NCI-H2227 (cell line): ENCODE data around the gene REELD1.

ENCODE experiments used
- DNase-seq: peaks from one replicate; lab custom pipeline; 2025; ENCODE audit not compliant: unreplicated experiment; lab: John Stamatoyannopoulos, UW

The REELD1 gene

DNA sequence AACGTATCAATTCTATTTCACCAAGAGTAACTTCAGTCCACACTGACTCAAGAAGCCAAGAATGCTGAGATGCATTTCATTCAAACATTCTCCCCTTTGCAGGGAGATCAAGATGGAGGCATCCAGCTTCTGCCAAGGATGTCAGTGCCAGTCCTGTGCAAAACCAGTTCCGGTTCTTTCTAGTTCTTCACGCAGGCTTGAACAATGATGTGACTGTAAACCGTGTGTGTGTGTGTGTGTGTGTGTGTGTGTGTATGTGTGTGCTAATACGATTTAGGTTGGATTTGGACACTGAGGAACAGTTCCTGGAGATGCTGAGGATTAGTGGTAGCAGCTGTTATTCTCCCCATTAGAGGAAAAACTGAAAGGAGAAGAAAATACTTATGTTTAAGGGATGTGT, at the start of gene REELD1:
Gene REELD1, plus strand, starts transcription at position 301 of the 400 bp plus-strand sequence. CDS start 2,415 bp downstream, outside the sequence.
- no peak for DNase-seq

DNA sequence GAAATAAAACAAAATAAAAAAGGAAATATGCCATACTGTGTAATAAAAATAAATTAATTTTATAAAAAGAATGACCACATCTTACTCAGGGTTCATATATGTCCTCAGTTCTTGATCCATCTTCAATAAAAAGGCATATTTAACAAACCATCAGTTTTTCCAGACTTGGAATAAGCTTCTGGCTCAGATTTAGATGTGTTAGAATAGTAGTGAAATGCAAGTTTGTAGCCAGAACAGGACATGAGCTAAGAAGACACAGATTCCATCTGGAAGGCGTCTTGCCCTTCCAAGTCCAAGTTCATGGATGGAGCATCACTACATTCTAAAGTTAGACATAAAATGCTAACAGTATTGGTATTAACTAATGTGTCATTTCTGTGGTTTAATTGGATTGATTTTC, 49.1 kb upstream of the REELD1 start:
- DNase-seq: no peak

DNA sequence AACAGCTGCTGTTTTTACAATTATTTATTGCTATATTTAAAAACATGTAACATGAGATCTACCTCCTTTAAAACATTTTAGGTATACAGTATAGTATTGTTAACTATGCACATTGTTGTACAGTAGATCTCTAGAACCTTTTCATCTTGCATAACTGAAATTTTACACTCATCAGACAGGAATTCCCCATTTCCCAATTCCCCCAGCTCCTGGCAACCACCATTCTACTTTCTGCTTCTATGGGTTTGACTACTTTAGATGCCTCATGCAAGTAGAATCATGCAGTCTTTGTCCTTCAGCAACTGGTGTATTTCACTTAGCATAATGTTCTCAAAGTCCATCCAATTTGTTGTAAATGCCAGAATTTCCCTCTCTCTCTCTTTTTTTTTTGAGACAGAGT, 48.5 kb upstream of the REELD1 start:
- no peak for DNase-seq

DNA sequence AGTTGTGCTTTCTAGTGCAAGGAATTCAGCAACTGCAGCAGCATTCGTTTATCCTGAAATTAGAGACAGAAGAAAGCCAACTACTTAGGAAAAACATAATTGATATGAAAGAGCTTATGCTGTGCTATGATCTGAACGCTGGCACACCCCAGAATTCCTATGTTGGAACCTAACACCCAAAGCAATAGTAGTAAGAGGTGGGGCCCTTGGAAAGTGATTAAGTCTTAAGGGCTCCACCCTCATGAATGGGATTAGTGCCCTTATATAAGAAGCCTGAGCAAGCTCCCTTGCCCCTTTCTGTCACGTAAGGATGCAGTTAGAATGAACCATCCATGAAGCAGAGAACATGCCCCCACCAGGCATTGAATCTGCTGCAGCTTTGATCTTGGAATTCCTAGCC, 44.2 kb upstream of the REELD1 start:
- no peak for DNase-seq

DNA sequence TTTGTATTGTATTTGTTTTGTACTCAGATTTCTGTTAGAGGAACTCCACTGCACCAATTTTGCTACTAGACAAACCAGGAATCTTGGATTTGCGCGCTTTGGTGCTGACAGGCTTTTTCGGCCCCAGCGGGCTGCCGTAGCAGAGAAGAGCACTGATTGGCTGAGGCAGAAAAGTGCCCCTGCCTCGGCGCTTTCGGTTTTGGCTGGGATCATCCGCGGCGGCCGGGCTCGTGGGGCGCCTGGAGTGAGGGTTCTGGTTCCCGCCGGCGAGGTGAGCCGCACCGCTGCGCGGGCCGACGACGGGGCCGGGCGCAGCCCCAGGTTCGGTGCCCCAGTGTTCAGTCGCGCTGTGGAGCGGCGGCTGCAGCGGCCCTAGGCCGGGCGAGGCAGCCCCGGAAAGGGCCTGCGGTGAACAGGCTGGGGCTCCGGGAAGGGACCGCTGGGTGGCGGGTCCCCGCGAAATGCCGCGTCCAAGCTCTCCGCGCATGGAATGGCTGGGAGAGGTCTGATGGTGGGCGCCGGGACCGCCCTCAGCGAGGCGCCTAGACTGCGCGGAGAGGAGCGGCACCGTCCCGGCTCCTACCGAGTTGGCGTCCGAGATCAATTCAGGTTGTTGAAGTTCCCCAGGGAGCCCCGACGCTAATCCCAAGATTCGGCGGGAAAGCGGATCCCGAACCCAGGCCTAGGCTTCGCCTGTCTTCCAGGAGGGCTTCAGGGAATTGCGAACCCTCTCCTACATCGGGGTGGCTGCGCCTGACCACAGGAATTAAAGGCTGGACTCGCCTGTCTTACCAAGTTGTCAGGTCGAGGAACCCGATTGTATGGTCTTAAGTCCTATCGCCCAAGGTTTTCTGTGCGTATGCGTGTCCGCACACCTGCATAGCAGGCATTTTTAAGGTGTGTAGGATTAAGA, 38.5 kb upstream of the REELD1 start, which contains the start of gene LSM6:
Gene LSM6, plus strand, starts transcription at position 178 of the 913 bp plus-strand sequence. CDS start 7,204 bp downstream, outside the sequence.
- DNase-seq: peak; percentile 82

DNA sequence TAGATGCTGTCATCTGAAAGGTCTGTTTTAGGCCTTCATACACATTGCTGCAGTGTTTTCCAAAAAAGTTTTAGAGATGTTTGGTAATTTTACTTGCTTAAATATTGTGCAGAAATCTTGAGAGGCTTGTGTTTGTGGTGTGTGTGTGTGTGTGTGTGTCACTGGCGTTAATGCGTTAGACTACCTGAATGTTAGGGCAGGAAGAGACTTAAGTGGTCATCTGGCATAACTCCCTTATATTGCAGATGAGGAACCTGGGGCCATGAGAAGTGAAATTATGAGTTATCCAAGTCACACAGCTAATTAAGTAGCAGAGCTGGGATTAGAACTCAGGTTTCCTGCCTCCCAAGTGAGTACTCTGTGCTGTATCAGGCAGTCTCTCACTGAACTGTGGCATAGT, 37.4 kb upstream of the REELD1 start:
- DNase-seq: no peak

DNA sequence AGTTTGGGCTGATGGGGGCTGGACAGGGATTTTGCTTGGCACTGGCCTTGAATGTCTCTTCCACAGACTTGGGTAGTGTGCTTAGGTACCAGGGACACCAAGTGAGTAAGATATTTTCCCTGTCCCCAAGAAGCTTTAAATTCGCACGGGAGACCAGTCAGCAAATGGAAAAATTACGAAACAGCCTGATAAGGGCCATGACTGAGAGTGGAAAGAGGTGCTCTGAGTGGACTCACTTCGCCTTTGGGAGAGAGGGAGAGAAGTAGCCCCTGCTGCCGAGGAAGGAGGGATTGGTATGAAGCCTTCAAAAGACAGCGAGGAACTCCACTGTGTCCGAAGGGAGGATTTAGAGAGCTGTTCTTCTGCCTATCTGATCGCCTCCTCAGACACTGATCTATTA, 36.2 kb upstream of the REELD1 start:
- no peak for DNase-seq

DNA sequence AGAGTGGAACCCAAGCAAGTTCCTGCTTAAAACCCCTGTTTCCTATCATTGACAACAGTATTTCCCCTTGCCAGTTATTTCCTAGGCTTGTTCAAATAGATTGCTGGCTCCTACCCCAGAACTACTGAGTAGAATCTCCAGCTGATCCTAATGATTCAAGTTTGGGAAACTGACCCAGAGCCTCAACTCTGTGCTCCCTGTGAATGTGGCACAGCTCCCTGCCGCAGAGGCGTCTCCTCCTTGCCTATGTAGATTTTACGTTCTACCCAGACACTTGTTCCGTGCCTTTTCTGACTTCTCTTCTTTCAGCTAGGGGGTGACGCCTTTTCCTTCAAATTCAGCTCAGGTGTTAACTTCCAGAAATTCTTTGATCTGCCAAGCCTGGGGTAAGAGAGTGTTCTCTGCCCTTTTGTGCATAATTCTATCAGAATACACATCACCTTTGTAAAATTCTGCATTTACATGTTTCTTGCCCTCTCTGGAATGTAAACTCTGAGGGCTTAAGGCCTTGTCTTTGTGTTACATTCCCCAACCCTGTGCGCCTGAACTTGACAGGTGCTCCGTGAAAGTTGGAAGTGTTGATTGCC, 34.5 kb upstream of the REELD1 start:
- no peak for DNase-seq

DNA sequence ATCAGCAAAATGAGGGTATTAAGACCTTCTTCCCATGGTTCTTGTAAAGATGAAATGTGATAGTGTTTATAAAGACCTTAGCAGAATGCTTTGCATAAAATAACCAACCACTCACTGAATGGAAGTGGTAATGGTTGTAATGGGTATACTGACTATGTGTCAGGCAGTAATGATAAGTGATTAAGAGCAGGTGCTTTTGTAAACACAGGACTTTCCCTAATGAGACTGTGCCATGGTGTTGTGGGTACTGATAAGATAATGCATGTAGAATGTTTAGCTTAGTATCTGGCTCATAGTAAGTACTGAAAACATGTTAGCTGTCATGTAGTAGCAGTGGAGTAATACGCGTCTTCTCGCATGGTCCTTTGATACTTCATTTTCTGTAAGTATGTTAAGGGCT, 31.9 kb upstream of the REELD1 start:
- DNase-seq: no peak

DNA sequence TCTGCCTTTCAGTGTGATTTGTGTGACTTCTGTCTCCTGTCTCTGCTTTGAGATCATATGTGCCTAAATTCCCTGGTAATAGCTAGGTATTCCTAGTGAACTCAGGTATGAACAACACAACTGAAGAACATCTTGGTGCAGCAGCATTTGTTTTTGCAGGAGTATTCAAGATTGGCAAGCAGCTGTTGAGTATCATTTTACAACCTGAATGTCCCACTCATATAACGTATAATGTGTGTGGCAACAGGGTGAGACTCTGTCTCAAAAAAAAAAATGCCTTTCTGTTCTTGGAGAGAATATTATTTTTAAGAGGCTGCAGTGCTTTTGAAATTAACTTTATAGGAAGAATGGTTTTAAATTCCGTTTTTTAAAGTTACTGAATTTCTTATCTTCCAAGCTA, 31.1 kb upstream of the REELD1 start:
- no peak for DNase-seq

DNA sequence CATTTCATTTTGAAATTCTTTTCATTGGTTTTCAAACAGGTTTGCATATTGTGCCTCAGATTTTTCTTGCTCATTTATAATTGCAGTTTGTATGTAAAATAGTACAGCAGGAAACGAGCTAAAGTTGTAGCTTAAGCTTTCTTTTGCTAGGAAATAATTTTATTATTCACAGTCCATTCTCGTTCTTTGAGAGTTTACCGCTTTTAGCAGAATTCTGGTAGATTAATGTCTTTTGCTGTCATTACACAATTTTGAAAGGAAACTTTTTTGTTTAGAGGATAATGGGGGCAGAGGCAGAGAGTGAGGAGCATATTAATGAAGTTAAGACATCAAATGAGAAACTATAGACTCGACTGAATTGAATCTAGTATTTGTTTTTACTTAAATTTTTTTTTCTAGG, 28.3 kb upstream of the REELD1 start:
- DNase-seq: no peak

DNA sequence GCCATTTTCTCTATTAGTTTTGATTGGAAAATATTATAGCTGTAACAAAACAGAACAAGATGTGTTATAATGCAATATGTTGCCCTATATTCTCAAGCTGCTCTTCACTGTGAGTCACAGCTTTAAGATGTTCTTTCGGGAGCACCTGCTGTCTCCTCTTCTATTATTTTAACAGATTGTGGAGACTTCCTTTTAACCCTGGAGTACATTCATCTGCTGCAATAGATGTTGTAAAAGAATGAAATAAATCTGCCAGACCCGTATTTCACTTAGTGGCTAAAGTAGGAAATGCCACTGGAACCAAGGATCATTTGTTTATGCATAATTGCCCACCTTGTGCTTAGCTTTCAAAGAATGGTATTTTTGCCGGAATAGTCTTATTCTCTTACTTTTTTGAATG, 27.7 kb upstream of the REELD1 start:
- no peak for DNase-seq

DNA sequence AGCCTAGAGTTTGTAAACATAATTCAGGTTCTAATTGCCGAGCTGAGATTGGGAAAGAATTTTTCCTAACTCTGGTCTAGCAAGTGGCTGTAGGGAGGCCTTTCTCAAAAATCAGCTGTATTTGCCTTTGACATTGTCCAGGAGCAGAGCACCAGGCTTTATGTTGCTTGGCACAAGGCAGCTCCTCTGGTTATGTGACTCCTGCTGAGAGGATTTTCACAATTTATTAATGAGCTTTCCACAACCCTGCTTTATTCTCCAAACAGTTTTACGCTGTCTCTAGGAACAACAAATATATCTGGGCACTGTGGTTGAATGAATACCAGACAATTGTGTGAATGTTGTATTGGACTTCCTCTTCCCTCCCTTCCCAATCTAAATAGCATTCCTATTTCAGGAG, 23.9 kb upstream of the REELD1 start:
- no peak for DNase-seq

DNA sequence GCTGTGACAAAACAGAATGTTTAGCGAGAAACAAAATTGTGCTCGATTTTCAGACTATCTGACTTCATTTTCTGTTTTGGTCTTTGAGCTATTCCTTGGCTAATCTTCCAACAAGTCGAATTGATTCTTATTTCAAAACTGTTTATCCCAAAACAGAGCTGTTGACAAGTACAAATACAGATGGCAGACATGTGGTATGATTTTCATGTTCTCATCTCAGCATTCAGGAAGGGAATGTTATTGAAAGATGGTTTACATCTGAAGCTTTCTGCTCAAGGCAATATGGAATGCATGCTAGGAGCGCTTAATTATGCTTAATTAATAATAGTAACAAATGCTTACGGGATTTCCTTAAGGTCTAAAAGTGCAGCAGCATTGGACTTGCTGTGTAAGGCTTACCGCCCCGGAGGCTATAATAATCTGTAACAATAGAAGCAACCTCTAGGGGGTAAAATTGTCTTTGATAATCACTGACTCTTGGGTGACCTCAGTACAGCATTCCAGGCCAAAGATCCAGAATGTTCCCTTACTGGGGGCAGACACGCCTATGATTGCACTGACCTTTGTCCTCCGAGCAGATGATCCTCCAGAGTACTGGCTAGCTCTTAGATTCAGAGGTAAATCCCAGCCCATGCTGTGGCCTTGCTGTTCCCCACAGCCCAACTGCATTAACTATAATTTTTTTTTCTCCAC, 22.4 kb upstream of the REELD1 start:
- peak; percentile 16 for DNase-seq

DNA sequence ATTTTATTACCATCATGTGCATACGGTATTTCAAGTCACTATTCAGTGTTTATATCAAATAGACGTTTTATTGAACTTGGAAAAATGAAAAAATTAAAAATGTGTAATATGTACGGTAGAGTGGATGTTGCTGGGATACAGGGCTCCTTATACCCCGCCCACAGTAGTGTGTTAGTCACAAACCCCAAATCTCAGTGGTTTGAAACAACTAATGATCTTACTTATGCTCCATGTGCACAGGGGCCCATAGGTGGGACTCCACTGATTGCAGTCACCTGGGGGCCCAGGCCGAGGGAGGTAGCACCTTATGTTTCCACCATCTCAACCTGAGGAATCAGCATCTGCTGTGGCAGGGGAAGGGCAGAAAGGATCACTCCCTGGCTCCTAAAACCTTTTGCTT, 20.7 kb upstream of the REELD1 start:
- no peak for DNase-seq

DNA sequence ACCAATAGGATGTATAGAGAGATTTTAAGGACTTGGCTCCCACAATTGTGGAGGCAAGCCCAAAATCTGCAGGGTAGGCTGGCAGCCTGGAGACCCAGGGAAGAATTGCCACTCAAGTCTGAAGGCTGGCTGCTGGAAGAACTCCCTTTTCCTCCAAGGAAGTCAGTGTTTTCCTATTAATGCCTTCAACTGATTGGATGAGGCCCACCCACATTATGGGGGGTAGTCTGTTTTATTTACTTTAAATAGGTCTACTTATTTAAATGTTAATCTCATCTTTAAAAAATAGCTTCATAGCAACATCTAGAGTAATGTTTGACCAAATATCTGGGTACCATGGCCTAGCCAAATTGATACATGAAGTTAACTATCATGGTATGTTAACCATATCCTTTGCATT, 20.1 kb upstream of the REELD1 start:
- no peak for DNase-seq

DNA sequence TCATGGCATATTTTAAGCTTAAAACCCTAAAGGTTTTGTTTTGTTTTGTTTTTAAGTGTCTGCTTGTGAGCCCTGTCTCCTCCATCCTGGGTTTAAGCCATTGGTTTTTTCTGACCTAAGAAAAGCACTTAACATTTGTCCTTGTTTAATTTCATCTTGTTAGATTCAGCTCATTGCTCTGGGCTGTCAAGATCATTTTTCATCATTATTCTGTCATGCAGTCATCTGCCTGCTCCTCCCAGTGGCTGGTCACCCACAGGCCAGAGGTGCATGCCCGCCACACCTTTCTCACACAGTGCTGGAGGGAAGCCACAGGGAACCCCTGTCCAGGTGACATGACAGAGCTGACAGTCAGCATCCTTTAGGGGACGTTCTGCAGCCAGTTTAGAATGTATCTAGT, 11.7 kb upstream of the REELD1 start:
- no peak for DNase-seq

DNA sequence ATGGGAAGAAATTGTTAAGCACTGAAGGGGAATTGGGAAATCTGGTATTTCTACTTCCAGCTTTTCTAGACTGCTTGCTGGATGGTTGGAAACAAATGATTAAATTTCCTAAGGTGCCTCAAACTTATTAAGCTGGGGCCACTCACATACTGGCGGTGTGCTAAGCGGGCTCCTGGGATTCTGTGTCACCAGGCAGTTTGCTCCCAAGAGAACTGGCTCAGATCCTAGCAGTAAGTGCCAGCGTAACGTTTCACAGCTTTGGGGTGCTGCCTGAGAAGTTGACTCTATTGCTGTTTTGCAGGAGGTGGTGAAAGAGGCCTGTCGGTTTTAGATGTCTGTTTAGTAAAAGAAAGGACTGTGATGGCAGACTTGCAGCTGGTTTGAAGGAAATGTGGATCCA, 6.9 kb upstream of the REELD1 start:
- no peak for DNase-seq

DNA sequence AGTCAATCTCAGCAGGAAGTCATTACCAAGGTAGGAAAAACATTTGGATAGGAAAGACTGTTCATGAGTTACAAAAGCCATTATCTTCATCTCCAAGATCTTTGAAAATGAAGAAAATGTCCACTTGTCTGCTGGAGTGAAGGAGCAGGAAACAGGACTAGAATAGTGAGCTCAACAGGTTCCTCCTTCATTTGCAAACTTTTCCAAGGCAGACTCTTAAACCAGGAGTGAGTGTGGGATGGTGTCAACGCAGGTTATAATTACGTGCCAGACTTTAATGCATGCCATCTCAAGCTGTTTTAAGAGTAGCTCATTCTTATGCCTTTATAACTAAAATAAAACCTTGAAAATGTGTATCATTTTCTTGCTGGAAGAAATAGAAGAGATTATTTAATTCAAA, 3.4 kb upstream of the REELD1 start:
- no peak for DNase-seq

DNA sequence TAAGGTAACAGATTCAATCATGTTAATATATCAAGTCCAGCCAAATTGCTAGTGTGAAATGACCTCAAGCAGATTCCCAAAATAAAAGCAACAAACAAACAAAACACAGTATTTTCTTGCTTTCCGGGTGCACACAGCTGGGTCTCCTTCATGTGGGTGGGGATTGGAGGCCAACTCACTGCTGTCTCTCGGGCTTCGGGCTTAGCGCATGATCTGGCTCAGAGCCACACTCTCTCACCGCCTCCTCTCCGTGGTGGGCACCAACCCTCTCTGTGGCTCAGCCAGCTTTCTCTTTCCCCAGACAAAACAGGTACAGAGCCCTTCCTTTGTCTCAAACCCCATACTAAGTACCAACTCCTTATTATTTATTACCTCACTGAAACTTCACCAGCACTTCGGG, 2.9 kb upstream of the REELD1 start:
- no peak for DNase-seq

DNA sequence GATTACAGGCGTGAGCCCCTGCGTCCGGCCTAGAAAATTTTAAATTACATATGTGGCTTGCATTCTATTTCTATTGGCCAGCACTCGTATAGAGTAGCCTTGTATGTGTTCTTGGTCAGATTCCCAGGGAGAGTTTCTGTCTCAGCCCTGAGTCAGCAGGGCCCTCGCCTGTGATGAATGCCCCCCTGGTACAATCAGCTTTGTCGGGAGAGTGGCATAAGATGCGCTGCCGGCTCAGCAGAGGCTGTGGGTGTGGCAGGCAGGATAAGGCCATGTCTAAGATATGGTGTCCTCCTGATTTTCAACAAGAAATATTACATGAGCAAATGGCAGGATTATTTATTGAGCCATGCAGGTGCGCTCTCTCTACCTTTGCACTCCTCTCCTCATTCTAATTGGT, 1.6 kb upstream of the REELD1 start:
- DNase-seq: no peak

DNA sequence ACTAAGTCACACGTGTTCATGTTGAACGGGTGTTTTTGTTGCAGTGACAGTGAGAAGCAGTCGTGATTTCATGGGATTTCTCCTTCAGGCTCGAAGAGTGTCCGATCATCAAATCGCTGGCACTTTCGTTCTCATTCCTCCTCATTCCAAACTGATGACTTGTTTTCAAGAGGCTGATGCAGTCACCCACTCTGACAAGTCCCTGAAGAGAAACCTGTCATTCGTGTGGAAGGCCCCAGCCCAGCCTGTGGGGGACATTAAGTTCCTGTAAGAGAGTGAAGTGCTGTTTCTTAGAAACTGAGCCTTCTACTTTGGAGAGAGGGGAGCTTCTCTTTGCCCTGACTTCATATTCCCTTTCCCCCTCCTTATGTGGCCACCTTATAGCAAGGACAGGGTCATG, 8.0 kb downstream of the REELD1 start:
- no peak for DNase-seq
